ENCODE results near the gene CPAMD8.
"Not testable (repeated sequence)": the region's sequence is repeated elsewhere in the genome, so short reads cannot be mapped to it uniquely, and the experiment has no call there.

The CPAMD8 gene

DNA sequence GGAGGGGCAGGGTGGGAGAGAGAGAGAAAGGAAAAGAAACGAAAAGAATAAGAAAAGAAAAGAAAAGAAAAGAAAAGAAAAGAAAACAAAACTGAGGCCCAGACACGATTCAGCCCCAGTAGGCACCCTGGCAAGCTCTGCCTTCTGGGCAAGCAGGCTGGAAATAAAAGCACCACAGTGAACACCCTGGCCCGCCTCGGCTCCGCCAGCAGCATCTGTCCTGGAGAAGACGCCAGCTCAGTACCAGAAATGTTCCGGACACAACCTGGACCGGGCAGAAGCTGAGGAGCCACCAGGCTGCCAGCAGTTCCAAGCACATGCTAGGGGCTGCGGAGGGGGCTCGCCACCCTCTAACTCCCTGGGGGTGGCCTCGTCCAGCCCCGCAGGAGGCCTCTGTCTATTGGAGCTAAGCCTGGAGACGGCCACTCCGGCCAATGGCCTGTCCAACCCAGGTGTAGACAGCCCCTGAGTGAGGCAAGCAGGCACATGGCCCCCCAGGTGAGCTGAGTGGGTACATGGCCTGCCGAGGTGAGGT lies 11.4 kb upstream of the CPAMD8 start:
- no peak for DNase-seq

DNA sequence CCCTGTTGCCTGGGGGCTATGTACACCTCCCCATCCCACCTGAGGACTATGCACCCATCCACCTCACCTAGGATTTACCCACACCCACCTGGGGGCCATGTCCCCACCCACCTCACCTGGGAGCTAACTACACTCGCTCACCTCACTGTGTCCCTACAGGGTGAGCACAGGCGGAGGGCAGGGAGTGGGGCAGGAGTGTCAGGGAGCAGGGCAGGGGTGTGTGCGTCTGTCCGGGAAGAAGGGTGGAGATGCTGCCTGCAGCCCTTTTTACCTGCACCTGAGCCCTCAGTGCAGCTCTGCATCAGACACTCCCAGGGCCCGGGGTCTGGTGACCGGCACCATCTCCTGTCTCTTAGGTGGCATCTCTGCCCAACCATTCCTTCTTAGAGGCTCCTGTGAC lies 10.6 kb upstream of the CPAMD8 start:
- no peak for DNase-seq

DNA sequence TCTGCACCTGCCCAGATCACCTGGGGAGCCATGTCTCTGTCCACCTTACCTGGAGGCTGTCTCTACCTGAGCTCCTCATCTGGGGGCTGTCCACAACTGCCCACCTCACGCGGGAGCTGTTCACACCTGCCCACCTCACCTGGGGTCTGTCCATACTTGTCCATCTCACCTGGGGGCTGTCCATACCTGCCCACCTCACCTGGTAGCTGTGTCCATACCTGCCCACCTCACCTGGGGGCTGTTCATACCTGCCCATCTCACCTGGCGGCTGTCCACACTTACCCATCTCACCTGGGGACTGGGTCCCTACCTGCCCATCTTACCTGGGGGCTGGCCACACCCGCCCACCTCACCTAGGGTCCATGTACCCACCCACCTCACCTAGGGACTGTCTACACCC lies 10.0 kb upstream of the CPAMD8 start:
- no peak for DNase-seq

DNA sequence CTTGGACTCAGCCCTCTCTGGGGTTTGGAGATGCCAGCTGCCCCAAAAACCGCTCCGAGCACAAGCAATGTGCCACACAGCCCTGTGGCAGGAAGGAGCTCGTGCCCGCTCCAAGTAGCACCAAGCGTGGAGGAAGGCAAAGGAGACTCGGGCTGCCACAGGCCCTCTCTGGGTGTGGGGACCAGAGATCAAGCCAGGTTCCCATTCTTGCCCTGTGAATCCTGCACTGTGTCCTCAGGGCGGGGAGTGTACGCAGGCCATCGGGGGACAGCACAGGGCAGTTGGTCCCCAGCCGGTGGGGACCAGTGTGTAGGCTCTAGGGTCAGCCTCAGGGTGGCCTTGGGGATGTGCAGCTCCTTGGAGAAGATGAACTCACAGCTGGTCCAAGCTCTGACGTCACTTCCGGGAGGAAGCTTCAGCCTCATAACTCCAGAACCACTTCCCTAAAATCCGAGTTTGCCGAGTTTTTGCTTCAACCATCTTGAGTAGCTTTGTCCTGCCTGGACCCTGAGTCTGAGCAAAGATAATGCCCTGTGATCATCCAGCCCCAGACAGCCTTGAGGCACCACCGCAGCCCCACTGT lies 9.3 kb upstream of the CPAMD8 start:
- DNase-seq, result no peak

DNA sequence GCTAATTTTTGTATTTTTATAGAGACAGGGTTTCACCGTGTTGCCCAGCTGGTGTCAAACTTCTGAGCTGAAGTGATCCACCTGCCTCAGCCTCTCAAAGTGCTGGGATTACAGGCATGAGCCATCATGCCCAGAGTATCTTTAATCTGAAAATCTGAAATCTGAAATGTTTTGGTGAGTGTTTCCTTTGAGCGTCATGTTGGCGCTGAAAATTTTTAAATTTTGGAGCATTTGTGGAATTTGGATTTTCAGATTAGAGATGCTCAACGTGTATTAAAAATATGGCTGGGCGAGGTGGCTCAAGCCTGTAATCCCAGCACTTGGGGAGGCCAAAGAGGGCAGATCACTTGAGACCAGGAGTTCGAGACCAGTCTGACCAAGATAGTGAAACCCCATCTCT lies 5.1 kb upstream of the CPAMD8 start:
- no peak for DNase-seq

DNA sequence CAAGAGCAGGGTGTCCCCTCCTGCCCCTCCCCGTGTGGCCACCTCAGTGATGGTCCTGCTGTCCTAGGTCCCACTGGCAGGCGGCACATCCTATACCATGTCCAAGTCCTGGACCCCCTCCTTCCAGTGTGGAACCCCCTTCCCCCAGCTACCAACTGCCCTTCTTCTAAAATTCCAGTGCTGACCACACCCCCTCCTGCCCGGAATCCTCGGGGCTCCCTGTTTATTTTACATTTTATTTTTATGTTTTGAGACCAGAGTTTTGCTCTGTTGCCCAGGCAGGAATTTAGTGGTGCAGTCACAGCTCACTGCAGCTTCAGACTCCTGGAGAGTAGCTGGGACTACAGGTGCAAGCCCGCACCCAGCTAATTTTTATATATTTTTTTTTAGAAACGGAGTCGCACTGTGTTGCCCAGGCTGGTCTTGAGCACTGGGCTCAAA lies 945 bp upstream of the CPAMD8 start:
- no peak for DNase-seq

DNA sequence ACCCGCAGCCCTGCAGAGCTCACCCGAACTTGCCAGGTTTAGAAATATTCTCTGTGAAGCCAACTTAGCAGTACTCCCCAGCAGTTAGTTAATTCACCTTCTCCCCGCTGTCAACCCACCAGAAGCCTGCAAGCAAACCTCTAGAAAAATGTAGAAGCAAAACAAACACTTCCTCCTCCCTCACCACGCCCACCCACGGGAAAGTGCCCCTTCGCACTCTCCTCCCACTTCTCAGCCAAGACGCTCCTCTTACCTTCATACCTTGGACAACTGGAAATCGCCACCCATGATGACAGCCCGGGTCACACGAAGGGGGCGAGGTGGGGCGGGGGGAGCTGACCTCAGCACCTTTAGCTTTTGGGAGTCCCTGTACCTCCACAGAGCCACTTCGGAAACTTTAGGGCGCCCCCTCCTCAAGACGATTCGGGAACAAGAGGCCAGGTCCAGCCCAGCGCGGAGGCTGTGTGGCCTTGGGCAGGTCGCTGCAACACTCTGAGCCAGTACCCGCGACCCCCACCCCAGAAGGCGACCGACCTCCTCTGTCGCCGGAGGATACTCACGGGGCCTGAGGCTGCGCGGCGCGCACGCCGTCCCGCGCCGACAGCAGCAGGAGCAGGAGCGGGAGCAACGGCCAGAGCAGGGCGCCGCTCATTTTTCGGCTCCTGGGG lies 485 bp downstream of the CPAMD8 start:
- DNase-seq, result no peak

DNA sequence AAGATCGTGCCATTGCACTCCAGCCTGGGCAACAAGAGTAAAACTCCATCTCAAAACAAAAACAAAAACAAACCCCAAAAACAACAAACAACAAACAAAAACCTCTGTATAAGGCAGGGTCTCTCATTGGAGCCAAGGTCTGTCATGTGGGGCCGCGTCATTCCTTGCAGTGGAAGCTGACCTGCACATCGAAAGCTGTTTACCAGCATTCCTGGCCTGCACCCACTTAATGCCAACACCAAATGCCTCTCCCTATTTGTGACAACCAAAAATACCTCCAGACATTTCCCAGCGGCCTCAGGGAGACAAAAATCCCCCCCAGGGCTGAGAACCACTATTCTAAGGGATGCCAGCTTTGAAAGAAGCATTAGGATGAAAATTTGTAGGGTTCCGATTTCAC lies 1.2 kb downstream of the CPAMD8 start:
- no peak for DNase-seq

DNA sequence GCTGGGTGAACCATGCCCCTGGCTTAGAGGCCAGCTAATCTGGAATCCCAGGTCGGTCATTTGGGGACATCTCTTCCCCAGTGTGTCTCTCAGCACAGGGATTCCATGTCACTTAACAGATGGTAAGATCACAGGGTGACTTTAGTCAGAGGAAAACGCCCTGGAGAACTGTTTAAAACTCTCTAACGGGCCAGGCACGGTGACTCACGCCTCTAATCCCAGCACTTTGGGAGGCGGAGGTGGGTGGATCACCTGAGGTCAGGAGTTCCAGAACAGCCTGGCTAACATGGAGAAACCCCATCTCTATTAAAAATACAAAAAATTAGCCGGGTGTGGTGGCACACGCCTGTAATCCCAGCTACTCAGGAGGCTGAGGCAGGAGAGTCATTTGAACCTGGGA lies 1.7 kb downstream of the CPAMD8 start:
- DNase-seq, result not testable (repeated sequence)

DNA sequence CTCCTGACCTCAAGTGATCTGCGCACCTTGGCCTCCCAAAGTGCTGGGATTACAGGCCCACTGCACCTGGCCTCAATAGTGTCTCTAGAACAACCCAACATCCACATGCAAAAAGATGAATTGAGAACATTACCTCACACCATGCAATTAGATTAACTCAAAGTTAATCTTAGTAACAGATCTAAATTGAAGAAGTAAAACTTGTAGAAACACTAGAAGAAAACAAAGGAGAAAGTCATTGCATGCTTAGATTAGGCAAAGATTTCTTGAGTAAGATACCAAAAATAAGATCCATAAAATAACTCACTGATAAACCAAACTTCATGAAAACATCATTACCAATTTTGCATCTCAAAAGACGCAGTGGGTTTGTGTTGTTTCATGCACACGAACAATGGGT lies 2.8 kb downstream of the CPAMD8 start:
- DNase-seq, result no peak

DNA sequence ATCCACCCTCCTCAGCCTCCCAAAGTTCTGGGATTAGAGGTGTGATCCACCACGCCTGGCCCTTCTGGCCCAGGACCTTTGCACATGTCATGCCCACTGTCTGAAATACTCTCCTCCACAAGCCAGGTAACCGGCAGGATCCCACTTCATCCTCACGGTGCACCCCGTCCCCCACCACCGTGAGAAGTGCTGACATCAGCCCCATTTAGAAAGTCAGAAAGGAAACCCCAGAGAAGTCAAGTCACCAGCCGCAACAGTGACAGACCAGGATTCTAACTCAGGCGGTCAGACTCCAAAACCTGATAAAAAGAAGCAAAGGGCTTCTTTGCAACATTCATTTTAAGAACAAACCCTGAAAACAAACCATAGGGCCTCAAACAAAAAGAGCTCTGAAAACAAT lies 3.9 kb downstream of the CPAMD8 start:
- DNase-seq, result no peak

DNA sequence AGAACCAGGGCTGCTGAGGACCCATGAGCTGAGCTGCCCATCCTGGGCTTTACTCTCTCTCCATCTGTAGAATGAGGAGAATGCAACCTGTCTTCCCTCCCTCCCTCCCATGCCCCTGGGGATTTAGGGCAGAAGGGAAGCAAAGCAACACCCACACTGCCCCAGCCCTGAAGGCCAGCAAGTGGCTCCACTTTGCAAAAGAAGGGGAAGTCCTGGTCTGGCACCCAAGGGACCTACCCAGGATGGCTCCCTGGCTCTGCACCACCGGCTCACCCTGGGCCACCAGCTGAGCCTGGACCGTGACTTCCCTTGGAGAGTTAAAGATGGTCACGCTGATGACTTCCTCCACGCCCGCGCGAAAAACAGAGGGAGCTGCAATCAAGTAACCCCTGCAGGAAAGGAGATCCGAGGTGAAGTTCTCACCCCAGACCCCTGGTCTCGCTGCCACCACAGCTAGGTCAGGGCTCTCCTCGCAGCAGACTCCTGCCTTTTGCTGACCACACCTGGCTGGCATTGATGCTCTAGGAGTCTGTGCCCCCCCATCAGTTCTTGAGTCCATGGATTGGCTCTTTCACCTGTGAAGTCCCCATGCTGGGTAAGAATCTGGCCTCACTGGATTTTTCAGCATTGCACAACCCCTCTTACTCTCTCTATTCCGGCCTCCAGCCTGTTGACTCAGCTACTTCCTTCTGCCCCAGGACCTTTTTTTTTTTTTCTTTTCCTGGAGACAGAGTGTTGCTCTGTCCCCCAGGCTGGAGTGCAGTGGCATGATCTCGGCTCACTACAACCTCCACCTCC lies 4.6 kb downstream of the CPAMD8 start:
- DNase-seq, result no peak

DNA sequence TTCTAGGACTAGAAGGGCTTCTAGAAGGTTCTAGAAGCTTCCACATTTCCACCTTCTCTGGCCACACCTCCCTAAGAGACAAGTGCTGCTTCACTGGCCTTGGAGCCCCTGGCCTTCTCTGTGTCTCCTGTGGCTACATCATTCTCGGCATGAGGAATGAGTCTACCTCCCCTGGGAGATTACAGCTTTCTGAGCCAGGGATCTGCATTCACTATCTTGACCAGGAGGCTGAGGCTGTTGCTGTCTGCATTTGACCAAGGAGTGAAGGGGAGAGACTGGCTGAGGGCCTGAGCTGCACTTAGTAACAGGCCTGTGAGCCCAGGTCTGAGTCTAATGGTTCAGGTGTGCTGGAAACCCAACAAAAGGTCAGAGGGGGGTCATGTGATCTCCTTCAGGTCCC lies 5.3 kb downstream of the CPAMD8 start:
- no peak for DNase-seq

DNA sequence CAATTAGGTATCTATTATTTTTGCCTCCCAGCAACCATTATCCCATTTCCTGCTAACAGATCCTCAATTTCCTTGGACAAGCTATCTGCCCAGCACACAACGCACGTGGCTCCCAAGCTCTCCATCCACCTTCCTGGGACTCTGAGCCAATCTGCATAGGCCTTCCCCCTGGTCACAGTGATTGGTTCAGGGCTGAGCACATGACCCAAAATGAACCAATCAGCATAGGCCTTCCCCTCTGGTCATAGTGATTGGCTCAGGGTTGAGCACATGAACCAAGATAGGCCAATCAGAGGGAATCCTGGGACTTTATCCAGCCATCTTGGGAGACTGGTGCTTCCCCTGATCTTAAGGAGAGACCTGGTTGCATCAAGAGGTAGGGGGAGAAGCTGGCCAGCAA lies 5.8 kb downstream of the CPAMD8 start:
- no peak for DNase-seq

DNA sequence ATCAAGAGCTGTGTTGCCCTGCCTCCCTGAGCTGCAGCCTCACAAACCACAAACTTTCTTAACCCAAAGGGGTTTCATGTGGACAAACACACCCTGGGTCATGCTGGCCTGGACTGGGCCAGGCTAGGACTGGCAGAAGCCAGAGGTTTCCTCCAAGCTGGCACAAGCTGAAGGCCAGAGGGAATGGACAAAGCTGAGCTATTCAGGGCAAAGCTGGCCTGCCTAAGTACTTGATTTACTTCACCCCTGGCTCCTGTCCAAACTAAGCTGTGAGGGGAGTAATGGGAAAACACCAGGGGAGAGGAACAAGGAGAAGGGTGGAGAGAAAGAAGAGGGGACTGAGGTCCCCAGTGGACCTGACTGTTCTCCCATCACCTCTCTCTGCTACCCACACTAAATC lies 6.2 kb downstream of the CPAMD8 start:
- DNase-seq, result no peak

DNA sequence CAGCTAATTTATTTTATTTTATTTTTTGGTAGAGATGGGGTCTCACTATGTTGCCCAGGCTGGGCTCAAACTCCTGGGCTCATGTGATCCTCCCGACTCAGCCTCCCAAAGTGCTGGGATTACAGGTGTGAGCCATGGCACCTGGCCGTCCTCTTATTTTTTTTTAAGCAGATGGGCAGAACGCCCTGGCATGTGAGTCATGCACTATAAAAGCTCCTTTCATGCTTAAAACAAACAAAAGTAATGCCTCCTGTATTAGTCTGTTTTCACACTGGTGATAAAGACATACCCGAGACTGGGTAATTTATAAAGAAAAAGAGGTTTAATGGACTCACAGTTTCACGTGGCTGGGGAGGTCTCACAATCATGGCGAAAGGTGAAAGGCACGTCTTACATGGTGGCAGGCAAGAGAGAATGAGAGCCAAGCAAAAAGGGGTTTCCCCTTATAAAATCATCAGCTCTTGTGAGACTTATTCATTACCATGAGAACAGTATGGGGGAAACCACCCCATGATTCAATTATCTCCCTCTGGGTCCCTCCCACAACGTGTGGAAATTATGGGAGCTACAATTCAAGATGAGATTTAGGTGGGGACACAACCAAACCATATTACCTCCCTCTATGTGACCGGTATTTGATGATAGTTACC lies 12.3 kb downstream of the CPAMD8 start:
- not testable (repeated sequence) for DNase-seq

DNA sequence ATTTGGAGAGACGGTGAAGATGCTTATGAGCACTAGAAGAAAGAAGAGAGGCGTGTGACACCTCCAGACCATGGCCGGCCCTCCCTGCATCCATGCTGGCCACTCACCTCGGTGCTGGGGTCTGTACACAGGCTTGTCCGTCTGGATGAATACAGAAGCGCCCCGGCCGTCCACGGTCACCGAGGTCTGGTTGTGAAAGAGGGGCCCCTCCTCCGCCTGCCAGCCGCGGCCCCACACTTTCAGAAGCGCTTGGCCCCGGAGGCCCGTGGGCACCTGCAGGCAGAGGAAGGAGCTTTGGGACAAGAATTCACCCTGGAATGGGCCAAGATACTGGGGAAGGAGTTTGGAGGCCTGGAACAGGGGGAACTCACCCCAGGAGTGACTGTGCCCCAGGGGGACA lies 15.1 kb downstream of the CPAMD8 start:
- no peak for DNase-seq

DNA sequence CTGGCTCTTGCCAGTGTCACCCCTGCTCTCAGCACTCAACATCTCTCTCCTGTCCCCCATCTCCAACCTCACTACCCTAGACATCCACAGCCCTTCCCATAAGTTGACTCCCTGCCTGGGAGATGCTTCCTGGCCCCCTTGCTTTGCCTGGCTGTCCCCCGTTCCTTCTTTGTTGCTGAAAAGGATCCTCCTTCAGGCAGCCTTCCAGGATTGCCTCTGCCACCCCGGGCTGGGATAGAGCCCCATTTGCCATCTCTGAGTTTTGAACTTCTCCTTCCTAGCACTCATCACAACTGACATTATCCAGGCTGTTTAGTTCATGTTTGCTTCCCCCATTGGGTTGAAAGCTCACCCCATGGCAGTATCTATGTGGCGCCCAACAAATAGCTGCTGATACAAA lies 20.0 kb downstream of the CPAMD8 start:
- DNase-seq, result no peak

DNA sequence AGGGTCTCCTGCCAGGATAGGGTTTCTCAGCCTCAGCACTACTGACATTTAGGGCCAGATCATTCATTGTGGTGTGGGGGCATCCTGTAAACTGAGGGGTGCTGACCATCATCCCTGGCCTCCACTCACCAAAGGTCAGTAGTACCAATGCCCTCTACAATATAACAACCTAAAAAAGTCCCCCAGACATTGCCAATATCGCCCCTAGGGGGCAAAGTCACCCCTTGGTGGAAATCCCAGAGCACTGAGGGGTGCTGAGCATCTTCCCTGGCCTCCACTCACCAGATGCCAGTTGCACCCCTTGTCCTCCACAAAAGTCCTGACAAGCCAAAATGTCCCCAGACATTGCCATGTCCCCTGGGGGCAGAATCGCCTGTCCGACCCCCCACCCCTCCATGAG lies 21.6 kb downstream of the CPAMD8 start:
- DNase-seq, result no peak

DNA sequence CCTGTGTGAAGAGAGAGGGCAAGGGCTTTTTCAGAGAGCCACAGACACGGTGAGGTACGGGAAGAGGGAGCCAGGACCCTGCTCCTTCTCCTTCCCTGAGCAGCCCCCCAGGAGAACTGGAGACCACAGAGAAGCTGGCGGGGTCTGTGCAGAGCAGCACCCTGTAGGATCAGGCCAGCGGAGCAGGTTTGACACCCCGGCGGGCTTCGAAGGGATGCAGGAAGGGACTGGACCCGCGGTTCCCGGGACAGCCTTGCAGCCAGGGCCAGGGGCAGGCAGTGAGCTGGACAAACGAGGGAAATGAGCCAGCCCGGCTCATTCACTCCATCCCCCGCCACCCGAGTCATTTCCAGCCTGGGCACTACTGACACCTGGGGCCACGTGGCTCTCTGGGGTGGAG lies 22.2 kb downstream of the CPAMD8 start:
- no peak for DNase-seq

DNA sequence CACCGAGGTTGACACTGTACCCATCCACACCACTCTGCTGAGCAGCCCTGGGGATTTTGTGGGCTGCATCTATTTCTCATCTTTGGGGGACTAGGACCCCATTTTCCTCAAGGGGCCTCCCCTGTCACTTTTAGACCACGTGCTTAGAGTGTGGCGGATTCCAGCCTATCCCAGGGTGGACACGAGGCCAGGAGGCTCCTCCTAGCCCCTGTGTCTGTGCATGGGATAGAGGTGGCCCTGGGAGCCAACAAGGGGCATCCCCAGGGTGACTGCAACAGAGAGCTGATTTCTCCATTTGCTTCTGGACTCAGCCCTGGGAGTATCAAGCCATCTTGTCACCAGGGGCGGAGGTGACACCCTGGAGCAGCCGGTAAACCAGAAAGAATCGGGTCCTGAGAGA lies 24.2 kb downstream of the CPAMD8 start:
- DNase-seq, result no peak

DNA sequence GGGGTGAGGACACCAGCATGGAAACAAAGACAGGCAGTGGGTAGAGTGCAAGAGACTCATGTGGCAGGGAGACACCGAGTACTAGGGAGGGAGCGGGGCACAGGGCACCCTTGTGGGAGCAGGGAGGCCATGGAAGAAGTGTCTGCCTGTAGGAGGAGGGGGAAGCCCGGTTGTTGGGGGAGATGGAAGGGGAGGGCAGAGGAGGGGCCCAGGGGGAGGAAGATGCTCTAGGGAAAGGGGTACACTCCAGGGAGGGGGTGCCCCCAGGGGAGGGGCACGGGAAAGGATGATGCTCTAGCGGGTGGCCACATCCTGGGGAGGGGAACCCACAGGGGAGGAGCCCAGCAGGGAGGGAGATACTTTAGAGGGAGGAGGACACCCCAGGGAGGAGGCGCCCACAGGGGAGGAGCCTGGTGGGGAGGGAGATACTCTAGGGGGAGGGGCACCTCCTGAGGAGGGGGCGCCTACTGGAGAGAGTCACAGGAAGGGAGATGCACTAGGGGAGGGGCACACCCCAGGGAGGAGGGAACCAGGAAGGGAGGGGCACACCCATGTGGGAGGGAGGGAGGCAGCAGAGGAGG lies 24.9 kb downstream of the CPAMD8 start:
- no peak for DNase-seq

DNA sequence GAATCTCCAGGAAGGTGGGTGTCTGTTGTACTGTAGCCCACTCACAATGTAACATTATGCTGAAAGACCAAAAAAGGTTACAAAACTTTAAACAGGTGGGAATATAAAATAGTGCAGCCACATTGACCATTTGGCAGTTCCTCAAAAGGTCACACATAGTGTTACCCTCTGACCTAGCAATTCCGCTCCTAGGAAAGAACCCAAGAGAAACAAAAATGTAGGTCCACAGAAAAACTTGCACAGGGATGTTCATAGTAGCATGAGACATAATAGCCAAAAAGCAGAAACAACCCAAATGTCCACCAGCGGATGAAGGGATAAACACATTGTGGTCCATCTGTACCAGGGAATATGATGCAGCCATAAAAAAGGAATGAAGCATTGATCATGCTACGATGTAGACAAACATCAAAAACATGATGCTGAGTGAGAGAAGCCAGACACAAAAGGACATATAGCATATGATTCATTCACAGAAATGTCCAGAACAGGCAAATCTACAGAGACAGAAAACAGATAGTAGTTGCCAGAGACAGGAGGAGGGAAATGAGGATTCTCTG lies 27.9 kb downstream of the CPAMD8 start:
- DNase-seq, result no peak
